Adrenal gland (tissue), 12 donors: ENCODE results near the gene PSMG1. TPM values are rescaled to one million over a fixed set of nuclear protein-coding genes. Genes with fewer than 3 reads are reported as not detected.

ENCODE experiments used
- DNase-seq, 7 donors: peaks; one replicate each; pipeline ENCODE4 v3.0.0-alpha.2; 2019 to 2020
- H3K27ac ChIP-seq, 5 donors: fragments of 200-600 bp; sonication (generic) in 4 of 5; 1 replicate in 3 of 5; 2 replicates in 2 of 5; pipeline versions ENCODE4 v1.5.1 to v1.8.0; 2016 to 2020; ENCODE audit warnings: mild to moderate bottlenecking in 1 of 5
- H3K27me3 ChIP-seq: fragments of 200-600 bp; 2 replicates; pipeline ENCODE4 v1.8.0; 2021
- H3K36me3 ChIP-seq, 2 donors: fragments of 200-600 bp; replicated peaks in 1 of 2; 1 replicate in 1 of 2; 2 replicates in 1 of 2; pipeline versions ENCODE4 v1.5.1 to v1.8.0; 2018 to 2022
- H3K4me1 ChIP-seq, 2 donors: fragments of 200-600 bp; replicated peaks in 1 of 2; 1 replicate in 1 of 2; 2 replicates in 1 of 2; pipeline versions ENCODE4 v1.5.1 to v1.8.0; 2018 to 2021
- H3K4me3 ChIP-seq, 4 donors: fragments of 200-600 bp; sonication (generic) in 3 of 4; one replicate each; pipeline ENCODE4 v1.5.1; 2016 to 2018
- H3K9me3 ChIP-seq, 3 donors: fragments of 200-600 bp; sonication (generic) in 1 of 3; replicated peaks in 1 of 3; 1 replicate in 2 of 3; 2 replicates in 1 of 3; pipeline versions ENCODE4 v1.5.1 to v1.8.0; 2016 to 2021
- POLR2A ChIP-seq, 2 donors: fragments of 450-650 bp; IDR thresholded peaks; one replicate each; pipeline ENCODE4 v1.6.1; 2017; ENCODE audit warnings: antibody characterized with exemption in 2 of 2, mild to moderate bottlenecking in 2 of 2, moderate library complexity in 1 of 2
- WGBS, 4 donors: extraction: QIAGEN DNeasy Blood & Tissue Kit in 2 of 4; methylation state at CpG; one replicate each; pipeline versions ENCODE4 v1.1.5 to v1.1.7; 2013 to 2017; 5-methylcytosine and 5-hydroxymethylcytosine counted together
- intact Hi-C, 2 donors: fragments of 100-400 bp; cut with DNase I; formaldehyde crosslinking; loops; one replicate each; pipeline versions ENCODE4 v1.14.1 to v1.15.0; 2022 to 2023
- polyA plus RNA-seq, 3 donors: library from polyadenylated mRNA; stranded (reverse); fragments of 200-250 nt in 2 of 3; fragments of 350-450 nt in 1 of 3; fragmentation: Illumina TruSeq in 1 of 3; extraction: RNeasy Lipid Tissue Mini Kit (QIAGEN cat#74804) in 1 of 3; gene quantifications; one replicate each; pipeline ENCODE4 v1.2.3, GENCODE V29; 2013 to 2014
- total RNA-seq, 9 donors: library from RNA; depleted of rRNA in 4 of 9; stranded (reverse); fragments of >200 nt in 4 of 9; fragments of 120-200 nt in 1 of 9; fragmentation: NEBNext Ultra II Directional in 1 of 9; extraction: Animal tissue kit (Norgen Biotek cat#: 25700) in 1 of 9; gene quantifications; one replicate each; pipeline versions ENCODE4 v1.1.0 to v1.2.4, GENCODE V29; 2013 to 2023
- TF ChIP-seq, protein P1 (sequence below), 6 experiments: fragments of 450-650 bp in 4 of 6; fragments of 200-600 bp in 2 of 6; sonication (generic) in 1 of 6; IDR thresholded peaks; 1 replicate in 5 of 6; 2 replicates in 1 of 6; pipeline versions ENCODE4 v1.5.1 to v1.8.0; 2016 to 2021; ENCODE audit warnings: antibody characterized with exemption in 6 of 6, mild to moderate bottlenecking in 2 of 6, moderate library complexity in 1 of 6
- donor health status: healthy with polysubstance abuse.
- donor health status: Bipolar disorder and iron deficiency.
- donor health status: DM: yes; HTN: yes; CAD: no.
- donor health status: DM: no; HTN: no; CAD: no.
- donor health status: DM: no; HTN: no; CAD: no.
- donor health status: DM: yes; HTN: yes; CAD: no.

Gene PSMG1
- total and polyA plus RNA-seq, 12 donors = 19.0 to 104 (median 37.3) TPM

DNA sequence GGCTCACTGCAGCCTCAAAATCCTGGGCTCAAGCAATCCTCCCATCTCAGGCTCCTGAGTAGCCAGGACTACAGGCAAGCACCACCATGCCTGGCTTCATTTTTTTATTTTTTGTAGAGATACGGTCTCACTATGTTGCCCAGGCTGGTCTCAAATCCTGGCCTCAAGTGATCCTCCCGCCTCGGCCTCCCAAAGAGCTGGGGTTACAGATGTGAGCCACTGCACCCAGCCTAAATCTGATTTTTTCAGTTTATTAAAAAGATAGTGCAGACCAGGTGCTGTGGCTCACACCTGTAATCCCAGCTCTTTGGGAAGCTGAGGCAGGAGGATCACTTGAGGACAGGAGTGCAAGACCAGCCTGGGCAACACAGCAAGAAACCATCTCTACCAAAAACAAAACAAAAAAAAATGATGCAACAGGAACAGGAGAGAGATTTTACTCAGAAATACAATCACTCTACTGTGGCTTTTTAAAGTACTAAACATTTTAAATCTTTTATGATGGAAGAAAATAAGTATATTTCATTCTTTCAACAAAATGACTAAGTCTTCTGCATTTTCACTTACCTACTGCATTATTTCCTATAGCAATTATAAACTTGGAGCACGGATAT, 1.9 kb downstream of the PSMG1 start:
- Histone ChIP-seq H3K4me1 (peaks cover 7 to 22% of the 10 kb centered on the region in 2 donors), H3K9me3 (no peaks in the 10 kb centered on the region), H3K27me3 (no peaks in the 10 kb centered on the region), H3K4me3 (no peak overlapping the region), H3K27ac (no peak overlapping the region), H3K36me3 (no peaks in the 10 kb centered on the region)
- TF ChIP-seq POLR2A (IDR thresholded peaks at IDR 0.05) = no peak
- TF ChIP-seq, protein P1, sequence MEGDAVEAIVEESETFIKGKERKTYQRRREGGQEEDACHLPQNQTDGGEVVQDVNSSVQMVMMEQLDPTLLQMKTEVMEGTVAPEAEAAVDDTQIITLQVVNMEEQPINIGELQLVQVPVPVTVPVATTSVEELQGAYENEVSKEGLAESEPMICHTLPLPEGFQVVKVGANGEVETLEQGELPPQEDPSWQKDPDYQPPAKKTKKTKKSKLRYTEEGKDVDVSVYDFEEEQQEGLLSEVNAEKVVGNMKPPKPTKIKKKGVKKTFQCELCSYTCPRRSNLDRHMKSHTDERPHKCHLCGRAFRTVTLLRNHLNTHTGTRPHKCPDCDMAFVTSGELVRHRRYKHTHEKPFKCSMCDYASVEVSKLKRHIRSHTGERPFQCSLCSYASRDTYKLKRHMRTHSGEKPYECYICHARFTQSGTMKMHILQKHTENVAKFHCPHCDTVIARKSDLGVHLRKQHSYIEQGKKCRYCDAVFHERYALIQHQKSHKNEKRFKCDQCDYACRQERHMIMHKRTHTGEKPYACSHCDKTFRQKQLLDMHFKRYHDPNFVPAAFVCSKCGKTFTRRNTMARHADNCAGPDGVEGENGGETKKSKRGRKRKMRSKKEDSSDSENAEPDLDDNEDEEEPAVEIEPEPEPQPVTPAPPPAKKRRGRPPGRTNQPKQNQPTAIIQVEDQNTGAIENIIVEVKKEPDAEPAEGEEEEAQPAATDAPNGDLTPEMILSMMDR (IDR thresholded peaks at IDR 0.05) = no peak
- no peak for DNase-seq
- WGBS, 4 donors = 89 to 94% (median 91%) methylated on average over 4 of the region's 4 CpGs
- intact Hi-C loops = loop anchor here in 1 of 2 donors (10.0 kb wide), 1 partner anchor 203 kb away; a partner anchor contains a TSS

DNA sequence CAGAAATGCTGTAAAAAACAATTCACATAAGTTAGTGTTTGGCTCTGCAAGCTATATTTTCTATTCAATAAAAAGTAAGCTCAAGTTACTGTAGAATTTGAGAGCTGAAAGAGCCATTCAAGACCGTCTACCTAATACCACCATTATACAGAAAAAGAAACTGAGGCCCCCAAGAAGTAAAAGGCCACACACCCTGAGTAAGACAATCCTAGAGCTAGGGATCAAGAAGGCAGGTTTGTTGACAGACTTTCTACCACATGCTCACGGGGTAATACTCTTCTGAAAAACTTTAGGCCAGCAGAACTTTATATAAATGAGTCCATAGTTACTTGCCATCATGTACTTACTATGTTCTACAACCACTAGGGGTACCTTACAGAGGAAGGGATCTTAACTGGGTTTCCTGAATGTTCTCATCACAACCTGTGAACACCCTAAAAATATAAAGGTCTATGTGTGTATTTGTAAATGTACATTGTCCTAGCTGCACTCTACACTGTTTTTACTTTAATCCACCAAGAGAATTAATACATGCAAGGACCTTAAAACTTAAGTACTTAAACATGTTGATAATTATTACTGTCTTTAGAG, 2.7 kb downstream of the PSMG1 start:
- intact Hi-C loops = loop anchor here in 1 of 2 donors (10.0 kb wide), 1 partner anchor 204 kb away; a partner anchor contains a TSS
- H3K4me1 ChIP-seq = peaks cover 7 to 22% of the 10 kb centered on the region in 2 donors
- WGBS, 4 donors = 93 to 98% (median 95%) methylated on average over 2 of the region's 2 CpGs
- no peak overlapping the region for H3K4me3 ChIP-seq
- no peaks in the 10 kb centered on the region for H3K36me3 ChIP-seq
- DNase-seq = no peak
- no peaks in the 10 kb centered on the region for H3K27me3 ChIP-seq
- no peak overlapping the region for H3K27ac ChIP-seq
- TF ChIP-seq, protein P1 (IDR thresholded peaks at IDR 0.05) = peak in 2 of 6 experiments; percentile 5 to 16
- TF ChIP-seq POLR2A (IDR thresholded peaks at IDR 0.05) = no peak
- no peaks in the 10 kb centered on the region for H3K9me3 ChIP-seq

DNA sequence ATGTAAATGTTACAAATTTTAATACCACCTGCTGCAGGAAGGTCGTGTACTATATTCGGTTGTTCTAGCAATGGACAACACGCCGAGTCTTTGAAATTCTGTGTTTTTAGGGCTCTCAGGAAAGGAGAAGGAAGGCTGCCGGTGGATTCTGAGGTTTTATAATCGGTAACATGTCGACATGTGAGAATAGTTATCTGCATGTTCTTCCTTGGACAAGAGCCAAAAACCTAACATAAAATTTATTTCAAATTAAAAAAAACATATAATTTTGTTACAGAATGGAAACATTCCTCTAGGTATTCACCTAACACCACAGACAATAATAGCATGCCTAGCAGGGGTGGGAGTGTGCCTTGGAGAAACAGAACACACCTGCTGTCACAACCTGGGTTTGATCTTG, 4.8 kb downstream of the PSMG1 start:
- intact Hi-C loops = no loop called here
- Histone ChIP-seq H3K27me3 (no peaks in the 10 kb centered on the region), H3K27ac (no peak overlapping the region), H3K4me1 (peaks cover 7 to 13% of the 10 kb centered on the region in 2 donors), H3K36me3 (peaks cover 0 to 7% of the 10 kb centered on the region in 2 donors), H3K9me3 (no peaks in the 10 kb centered on the region), H3K4me3 (no peak overlapping the region)
- DNase-seq = no peak
- TF ChIP-seq, protein P1 (IDR thresholded peaks at IDR 0.05) = no peak
- no peak for TF ChIP-seq POLR2A (IDR thresholded peaks at IDR 0.05)
- 81 to 89% (median 82%) methylated on average over 7 of the region's 7 CpGs for WGBS, 4 donors

DNA sequence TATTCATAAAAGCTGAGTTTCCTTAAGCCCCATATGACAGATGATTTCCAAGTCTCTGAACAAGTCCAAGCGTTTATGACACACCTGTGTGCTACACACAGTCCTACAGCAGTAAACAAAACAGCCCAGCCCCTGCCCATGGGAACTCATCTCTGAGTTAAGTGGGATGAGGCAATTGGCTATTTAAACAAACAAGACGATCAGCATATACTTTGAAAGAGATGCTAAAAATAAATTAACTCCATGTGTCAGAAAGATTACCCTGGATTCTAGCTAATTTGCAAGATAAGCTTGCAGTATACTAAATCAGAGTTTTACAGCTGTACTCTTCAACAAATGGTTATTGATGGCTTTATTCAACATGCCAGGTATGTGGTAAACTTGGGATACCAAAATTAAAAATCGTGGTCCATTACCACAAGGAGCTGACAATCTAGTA, 7.0 kb downstream of the PSMG1 start:
- H3K27me3 ChIP-seq = no peaks in the 10 kb centered on the region
- intact Hi-C loops = no loop called here
- TF ChIP-seq, protein P1 (IDR thresholded peaks at IDR 0.05) = no peak
- no peak for TF ChIP-seq POLR2A (IDR thresholded peaks at IDR 0.05)
- H3K9me3 ChIP-seq = no peaks in the 10 kb centered on the region
- 40 to 48% (median 43%) methylated on average over 3 of the region's 3 CpGs for WGBS, 4 donors
- peaks cover 0 to 10% of the 10 kb centered on the region in 2 donors for H3K36me3 ChIP-seq
- H3K4me3 ChIP-seq = no peak overlapping the region
- H3K4me1 ChIP-seq = peaks cover 0 to under 1% of the 10 kb centered on the region in 2 donors
- no peak for DNase-seq
- H3K27ac ChIP-seq = no peak overlapping the region
